RKO (cell line): ENCODE measurements around the gene FKBP5.
A peak's percentile ranks its signal among the peaks of the same experiment; 100 is the strongest.
"Not testable (repeated sequence)": the region's sequence is repeated elsewhere in the genome, so short reads cannot be mapped to it uniquely, and the experiment has no call there.

Source experiments
- DNase-seq: peaks from one replicate; pipeline ENCODE4 v3.0.0-alpha.2; 2016; ENCODE audit warnings: low spot score

FKBP5 gene

DNA sequence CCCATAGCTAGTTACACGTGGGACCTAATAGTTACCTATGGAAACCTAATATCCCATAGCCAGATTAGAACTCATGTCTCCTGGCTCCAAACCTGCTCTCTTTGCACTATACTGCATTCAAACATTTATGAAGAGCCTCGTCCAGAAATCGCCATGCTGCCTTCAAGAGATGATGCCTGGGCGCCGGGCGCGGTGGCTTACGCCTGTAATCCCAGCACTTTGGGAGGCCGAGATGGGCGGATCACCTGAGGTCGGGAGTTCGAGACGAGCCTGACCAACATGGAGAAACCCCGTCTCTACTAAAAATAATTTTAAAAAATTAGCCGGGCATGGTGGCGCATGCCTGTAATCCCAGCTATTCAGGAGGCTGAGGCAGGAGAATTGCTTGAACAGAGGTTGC, 1.3 kb upstream of the FKBP5 start:
- not testable (repeated sequence) for DNase-seq

DNA sequence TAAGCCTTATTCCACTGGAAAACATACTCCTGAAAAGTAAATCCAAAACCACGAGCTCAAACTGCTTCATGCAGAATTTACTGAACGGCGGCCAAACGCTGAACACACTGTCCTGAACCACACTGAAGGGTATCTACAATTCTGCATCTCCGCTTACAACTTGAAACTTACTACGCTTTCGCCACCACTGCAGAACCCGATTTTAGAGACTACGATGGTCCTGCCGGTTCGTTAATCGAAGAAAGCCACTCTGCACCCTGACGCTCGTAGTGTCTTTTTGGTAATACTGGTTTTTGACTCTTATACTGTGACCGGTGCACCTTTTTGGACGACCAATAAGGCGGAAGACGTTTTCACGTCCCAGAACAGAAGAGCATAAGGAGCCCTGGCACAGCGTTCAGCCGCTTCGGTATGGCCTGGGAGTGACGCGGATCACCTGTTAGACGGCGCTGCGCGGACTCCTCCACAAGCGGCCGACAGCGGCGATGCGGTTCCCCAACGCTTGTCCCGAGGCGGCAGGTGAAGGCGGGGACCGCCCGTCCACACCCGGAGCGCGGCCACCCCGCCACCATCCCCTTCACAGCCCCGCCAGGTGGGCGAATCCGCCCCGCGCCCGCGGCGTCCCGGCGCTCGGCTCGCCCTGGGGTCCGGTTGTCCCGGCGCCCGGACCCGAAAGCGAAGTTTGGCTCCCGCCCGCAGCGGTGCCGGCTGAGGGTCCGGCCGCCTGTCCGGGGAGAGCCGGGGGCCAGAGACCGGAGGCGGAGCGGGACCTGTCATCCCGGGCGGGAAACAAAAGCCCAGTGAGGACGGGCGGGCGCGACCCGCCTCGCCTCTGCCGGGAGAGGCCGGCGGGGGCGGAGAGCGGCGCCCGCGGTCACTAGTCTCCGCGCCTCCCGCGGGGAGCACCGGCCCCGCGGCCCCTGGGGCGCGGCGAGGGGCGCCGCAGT, 784 bp downstream of the FKBP5 start:
- DNase-seq = peak; percentile 78

DNA sequence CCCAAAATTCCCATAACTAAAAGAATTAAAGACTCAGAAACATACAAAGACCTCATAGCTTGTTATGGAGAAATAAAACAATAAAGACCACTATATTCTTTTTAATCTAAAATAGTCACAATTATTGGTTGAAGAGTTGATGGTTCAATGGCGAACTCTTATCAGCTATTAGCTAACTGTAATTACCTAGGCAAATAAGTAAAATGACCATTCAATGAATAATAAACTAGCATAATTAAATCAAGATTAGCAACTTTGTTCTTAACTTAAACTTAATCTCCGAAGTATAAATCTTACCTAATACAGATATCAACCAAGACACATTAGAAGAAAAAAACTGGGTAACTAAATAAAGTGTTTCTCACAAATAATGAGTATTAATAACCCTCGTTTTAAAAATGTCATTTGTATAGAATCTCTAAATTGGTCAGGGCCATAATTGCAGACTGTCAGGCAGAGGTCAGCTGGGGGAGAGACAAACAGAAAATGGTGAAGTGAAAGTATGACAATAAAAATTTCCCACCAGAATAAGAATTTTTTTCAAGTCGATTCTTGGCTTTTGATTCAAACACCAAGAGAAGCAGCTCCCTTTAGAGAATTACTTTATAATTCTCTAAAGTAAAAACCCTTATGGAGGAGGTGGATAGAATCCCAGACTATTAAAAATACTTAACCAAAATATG, 1.7 kb downstream of the FKBP5 start:
- DNase-seq = peak; percentile 16

DNA sequence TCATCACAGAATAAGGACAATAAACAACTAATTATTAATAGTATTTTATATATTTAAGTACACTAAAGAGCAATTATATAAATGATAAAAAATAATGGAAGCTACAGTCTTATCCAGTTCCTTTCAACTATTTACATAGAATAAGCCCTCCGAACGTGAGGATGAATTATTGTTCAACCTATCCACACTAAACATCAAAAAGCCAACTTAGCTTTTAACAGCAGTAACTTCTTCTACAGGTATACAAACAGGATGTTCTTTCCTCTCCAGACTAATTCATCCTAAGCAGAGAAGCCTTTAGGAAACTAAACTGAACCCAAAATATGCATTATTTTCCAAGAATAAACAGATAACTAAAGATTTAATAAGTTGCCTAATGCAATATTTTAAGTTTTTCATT, 2.3 kb downstream of the FKBP5 start:
- no peak for DNase-seq

DNA sequence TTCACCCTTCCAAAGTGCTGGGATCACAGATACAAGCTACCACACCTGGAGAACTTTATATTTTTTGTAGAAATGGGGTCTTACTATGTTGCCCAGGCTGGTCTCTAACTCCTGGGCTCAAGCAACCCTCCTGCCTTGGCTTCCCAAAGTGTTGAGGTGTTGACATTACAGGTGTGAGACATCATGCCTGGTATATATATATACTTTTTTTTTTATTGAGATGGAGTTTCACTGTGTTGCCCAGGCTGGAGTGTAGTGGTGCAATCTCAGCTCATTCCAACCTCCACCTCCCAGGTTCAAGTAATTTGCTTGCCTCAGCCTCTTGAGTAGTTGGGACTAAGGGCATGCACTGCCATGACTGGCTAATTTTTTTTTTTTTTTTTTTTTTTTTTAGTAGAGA, 5.4 kb downstream of the FKBP5 start:
- DNase-seq = no peak

DNA sequence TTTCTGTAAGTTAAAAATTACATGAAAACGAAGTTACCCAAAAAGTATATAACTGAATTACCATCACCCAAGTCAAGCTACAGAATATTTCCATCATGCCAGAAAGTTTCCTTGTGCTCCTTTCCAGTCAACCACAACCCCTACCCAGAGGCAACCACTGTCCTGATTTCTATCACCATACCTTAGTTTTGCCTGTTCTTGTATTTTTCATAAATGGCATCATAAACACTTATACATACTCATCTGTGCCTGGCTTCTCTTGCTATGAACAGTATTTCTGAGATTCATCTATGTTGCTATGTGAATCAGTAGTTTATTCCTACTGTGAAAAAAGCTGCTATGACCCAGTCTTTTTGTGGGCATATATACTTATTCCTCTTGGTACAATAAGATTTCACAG, 7.4 kb downstream of the FKBP5 start:
- no peak for DNase-seq

DNA sequence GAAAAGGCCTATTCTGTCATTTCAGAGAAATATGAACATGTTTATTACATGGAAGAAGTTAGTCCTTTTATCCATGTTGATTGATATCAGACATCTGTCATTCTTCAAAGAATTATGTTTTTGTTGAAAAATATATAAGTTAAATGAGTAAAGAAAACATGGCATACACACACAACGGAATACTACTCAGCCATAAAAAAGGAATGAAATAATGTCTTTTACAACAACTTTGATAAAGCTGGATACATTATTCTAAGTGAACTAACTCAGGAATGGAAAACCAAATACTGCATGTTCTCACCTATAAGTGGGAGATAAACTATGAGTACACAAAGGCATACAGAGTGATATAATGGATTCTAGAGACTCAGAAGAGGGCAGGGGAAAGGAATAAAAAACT, 9.3 kb downstream of the FKBP5 start:
- no peak for DNase-seq

DNA sequence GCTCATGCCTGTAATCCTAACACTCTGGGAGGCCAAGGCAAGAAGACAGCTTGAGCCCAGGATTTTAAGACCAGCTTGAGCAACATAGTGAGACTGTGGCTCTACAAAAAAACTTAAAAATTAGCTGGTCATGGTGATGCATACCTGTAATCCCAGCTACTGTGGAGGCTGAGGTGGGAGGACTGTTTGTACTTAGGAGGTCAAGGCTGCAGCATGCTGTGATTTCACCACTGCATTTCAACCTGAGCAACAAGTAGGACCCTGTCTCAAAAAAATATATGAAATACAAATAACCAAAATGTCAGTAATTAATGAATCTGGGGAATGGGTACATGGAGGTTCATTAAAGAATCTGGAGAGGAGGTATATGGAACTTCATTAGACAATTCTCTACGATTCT, 9.9 kb downstream of the FKBP5 start:
- no peak for DNase-seq

DNA sequence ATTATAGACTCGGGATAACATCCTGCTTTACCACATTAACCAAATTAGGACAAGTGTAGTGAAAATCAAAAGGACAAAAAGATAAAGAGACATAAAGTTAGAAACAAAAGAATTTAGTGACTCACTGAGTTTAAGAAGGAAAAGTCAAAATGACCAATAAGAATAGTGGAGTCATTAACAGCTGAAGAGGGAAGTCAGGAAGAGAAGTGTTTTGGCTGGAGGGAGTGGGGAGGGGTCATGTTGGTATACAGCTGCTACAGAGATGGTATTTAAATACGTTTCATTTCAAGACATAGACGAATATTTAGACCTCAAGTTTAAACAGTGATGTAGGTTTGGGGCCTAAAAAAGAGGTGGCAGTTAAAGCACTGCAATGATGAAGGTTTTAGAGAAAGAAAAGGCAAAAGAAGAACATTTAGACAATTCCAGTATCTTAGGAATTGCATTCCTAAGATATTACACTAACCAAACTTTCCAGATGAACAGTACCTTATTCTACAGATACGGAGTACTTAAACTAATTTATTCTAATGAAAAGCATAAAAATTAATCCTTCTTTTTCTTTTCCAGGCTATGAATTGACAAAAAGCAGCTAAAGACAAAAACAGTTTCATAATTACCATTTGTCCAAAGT, 10.6 kb downstream of the FKBP5 start:
- no peak for DNase-seq

DNA sequence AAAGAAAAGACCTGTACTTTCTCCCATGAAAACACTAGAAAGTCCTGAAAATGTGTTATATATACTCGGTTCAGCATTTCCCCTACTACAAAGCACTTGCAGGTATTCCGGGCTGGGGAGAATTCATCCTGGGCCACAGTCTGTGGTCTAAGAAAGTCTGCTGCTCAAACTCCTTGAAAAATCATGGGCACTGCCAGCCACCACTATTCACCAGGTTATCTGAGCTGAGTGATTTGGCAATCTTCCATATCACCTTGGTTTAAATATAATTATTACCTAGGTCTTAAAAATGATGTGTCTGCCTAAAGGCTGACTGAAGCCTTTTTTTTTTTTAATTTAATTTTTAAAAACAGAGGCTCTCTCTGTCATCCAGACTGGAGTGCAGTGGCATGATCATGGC, 11.3 kb downstream of the FKBP5 start:
- no peak for DNase-seq

DNA sequence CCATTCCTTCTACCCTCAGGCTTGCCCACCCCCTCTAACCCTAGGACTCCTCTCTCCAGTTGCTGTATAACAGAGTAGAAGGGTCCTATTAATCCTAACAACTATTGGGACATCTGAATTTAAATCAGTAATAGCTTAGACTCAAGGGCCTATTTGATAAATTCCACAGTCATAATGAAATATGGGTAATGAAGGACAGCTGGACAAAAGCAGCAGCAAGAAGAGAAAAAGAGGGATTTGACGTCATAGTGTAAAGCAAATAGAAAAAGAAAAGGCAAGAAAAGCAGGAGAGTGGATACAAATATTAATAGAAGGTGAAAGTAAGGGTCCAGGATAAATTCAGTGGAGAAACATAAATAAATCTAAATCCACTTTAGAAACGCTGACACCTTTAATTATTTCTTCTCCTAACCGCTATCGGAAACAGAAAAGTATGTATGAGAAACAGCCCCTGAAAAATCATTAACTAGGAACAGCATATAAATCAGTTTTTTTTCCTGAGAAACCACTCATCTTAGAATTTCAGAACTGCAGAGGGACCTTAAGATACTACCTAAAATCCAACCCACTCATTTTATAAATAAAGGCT, 12.8 kb downstream of the FKBP5 start:
- no peak for DNase-seq

DNA sequence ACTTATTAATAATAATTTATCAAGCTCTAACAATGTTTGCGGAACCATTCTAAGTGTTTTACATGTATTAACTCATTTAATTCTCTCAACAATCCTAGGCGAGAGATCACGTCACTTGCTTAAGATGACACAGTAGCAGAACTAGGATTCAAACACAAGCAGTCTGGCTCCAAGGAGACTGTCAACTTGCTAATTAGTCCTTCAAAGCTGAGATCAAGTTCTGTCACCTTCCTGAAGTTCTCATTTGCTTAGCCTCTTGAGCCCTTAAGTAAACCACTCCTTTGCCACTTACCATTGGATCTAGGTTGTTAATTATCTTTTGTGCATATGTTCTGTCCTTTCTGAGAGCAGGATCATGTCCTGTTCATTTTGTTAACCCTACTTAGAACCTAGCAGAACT, 14.1 kb downstream of the FKBP5 start:
- DNase-seq = no peak

DNA sequence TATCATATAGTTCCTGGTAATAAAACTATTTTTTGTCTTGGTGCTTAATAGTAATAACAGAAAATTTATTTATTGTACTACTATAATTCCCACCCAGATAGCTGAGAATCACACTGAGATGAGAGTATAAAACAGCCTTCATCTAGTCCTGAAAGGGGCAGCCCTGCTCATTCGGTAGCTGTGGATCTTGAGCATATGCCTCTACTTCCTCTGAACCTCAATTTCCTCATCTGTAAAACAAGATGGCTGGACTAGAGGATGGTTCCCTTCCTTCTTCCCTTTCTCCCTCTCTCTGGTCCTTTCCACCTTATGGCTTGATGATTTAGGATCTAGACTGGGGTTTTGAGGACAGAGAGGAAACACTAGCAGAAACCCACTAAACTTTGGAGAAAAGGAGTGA, 15.0 kb downstream of the FKBP5 start:
- DNase-seq = no peak

DNA sequence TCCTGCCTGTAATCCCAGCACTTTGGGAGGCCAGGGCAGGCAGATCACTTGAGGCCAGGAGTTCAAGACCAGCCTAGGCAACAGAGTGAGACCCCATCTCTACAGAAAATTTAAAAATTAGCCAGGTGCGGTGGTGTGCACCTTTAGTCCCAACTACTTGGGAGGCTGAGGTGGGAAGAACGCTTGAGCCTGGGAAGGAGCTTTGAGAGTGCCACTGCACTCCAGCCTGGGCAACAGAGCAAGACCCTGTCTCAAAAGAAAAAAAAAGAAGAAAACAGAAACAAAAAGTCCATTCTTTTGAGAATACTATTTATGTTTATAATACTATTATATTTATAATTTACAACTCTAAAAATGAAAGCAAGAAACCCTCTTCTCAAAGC, 15.4 kb downstream of the FKBP5 start:
- not testable (repeated sequence) for DNase-seq

DNA sequence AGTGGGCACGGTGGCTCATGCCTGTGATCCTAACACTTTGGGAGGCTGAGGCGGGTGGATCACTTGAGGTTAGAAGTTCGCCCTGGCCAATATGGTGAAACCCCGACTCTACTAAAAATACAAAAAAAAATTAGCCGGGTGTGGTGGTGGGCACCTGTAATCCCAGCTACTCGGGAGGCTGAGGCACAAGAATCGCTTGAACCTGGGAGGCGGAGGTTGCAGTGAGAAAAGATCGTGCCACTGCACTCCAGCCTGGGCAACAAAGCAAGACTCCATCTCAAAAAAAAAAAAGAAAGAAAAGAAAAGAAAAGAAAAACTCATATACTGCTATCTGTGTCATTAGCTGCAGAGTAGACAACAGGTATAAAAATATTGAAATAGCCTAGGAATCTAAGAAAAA, 18.3 kb downstream of the FKBP5 start:
- DNase-seq = not testable (repeated sequence)

DNA sequence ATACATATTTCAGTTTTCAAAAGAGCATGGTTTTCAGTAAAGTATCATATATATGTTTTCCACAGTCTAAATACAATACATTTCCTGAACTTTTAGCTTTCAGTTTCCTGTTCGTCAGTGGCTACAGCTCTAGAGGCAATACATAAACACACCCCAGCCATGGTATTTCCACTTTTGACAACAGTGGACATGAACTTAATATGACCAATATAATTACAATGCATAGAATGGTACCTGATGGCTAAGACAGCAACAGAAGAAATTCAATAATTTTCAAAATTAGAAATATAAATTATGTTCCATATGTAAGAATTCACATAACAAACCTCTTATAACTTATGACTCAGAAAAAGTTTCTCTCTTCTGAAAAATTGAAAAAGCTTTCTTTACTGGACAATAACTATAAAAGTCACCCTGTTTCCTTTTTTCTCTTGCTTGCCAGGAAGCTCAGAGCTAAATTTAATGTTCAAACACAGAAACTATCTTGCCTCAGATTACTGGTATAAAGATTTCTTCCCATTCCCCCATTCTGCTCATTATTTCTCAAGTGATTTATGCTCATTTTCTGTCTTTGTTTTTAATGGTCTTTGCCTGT, 19.2 kb downstream of the FKBP5 start:
- DNase-seq = no peak

DNA sequence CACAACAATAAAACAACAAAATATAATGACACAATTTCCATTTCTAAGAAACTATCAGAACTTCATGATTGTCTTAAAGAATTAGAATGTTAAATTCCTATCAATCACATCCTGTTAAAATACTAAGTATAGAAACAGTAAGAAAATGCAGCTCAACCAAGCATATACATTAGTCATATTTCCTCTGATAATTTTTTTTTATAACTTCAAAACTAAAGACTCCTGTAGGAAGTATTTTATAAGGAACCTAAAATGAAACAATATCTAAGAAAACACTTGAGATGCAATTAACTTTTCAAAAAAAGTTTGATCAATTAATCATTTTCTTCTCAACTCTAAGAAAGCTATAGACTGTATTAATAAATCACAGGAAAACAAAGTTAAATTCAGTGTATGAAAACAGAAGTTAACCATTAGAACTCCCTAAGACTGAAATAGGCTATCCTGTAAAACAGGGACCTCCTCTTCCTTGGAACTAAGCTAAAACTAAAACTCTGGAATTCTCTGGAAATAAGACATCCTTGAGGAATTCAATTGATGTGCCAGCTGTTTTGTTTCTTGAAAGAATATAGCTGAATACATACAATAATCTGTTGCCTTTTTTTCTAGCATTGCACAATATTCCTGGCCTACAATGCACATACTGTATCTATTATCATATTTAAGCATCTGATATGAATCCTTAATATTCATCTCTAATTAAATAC, 19.8 kb downstream of the FKBP5 start:
- no peak for DNase-seq

DNA sequence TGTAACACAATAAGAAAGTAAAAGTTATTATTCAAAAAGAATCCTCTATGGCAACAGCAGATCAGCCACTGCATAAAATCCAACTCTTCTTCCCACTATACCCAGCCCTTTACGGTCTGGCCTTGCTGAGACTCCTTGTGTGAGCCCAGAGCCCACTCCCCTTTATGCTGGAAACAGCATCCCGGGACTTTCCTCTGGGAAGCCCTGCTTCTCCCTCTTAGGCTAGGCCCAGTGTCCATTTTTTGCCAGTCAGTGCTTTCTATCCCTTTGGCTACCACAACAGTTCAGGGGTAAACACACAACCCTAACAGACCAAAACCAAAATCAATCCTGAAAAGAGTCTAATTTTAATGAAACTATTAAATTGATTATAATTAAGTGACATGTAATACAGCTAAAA, 20.6 kb downstream of the FKBP5 start:
- no peak for DNase-seq

DNA sequence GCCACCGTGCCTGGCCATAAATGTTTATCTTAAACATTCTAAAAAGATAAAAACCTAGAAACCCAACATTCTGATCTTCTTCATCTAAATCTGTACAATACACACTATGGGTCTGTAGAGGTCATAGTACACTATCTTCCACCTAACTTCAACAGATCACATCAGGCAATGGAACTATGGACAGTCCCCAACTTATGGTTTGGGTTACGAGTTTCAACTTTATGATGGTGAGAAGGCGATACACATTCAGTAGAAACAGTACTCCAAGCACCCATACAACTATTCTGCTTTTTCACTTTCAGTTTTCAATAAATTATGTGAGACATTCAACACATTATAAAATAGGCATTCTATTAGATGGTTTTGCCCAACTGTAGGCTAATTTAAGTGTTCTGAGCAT, 23.1 kb downstream of the FKBP5 start:
- DNase-seq = no peak

DNA sequence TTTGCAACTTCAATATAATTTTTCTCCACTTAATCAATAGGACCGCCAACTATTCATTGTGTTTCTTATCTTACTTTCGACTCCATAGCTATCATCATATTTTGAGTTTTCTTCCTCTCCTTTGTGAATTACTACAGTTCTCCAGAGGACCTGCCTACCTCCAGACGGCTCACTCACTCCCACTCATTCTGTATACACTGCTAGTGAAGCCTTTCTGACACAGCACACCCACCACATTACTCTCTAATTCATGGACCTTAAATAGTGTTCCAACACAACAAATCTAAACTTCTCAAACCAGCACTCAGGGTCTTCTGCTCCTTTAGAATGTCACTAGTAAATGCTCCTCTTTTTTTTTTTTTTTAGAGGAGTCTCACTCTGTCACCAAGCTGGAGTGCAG, 23.8 kb downstream of the FKBP5 start:
- DNase-seq = no peak

DNA sequence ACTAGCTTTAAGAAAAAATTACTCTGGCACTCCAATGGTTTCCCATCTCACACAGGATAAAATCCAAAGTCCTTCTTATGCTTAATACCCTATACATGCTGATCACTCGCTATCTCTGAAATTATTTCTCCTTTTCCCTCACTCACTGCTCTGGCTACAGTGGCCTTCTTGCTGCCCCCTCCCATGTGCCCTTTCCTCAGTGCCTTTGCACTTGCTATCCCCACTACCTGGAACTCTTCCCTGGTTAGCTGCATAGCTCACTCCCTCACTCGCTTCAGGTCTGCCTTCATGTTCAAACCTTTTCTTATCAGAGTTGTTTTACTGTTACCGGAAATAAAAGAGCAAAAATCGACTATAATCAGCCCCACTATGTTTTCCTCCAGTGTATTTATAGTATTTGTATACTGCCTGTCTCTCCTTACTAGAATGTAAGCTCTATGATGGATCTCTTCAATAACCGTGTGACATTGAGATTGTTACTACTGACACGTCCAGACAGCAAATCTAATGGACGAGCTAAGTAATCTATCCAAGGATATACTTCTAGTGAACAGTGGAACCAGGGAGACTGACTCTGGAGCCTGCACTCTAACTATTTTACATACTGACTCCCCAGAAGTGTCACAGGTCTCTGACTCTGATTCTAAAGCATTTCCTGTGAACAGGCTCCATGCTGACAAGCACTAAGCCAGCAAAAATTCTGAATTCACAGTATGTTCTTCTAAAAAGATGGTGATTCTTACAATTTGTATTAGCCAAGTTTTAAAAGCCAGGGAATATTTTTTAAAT, 25.1 kb downstream of the FKBP5 start:
- DNase-seq = peak; percentile 66
